Osteoblast (primary cell): ENCODE data around the gene VSIR. TPM values are rescaled to one million over a fixed set of nuclear protein-coding genes. Genes with fewer than 3 reads are reported as not detected.

Source experiments
- DNase-seq: peaks from one replicate; pipeline ENCODE4 v3.0.0; 2011; ENCODE audit warnings: low spot score, mixed read lengths; ENCODE audit not compliant: insufficient read length; ENCODE audit errors: missing footprints
- H2AFZ ChIP-seq: 2 replicates; pipeline ENCODE4 v1.6.0; 2011; ENCODE audit warnings: mild to moderate bottlenecking, low read length
- H3K27ac ChIP-seq: 2 replicates; pipeline ENCODE4 v1.5.1; 2011; ENCODE audit warnings: mild to moderate bottlenecking, low read depth, low read length, moderate library complexity
- H3K27me3 ChIP-seq: 2 replicates; pipeline ENCODE4 v1.6.0; 2012; ENCODE audit warnings: mild to moderate bottlenecking, control low read depth, inconsistent platforms, low read length, moderate library complexity; ENCODE audit not compliant: insufficient read depth
- H3K36me3 ChIP-seq: 2 replicates; pipeline ENCODE4 v1.5.1; 2011; ENCODE audit warnings: mild to moderate bottlenecking, low read length, control low read depth, moderate library complexity; ENCODE audit not compliant: insufficient read depth
- H3K4me1 ChIP-seq: 2 replicates; pipeline ENCODE4 v1.5.1; 2011; ENCODE audit warnings: mild to moderate bottlenecking, low read length, control low read depth, moderate library complexity; ENCODE audit not compliant: insufficient read depth
- H3K4me2 ChIP-seq: 2 replicates; pipeline ENCODE4 v1.6.0; 2011; ENCODE audit warnings: mild to moderate bottlenecking, low read length; ENCODE audit not compliant: insufficient read depth
- H3K4me3 ChIP-seq: fragments of 200-600 bp; sonication (generic); 3 replicates; pipeline ENCODE4 v1.5.1; 2012; ENCODE audit warnings: mild to moderate bottlenecking, low read length, inconsistent platforms; ENCODE audit not compliant: insufficient read depth
- H3K79me2 ChIP-seq: 2 replicates; pipeline ENCODE4 v1.6.0; 2012; ENCODE audit warnings: mild to moderate bottlenecking, low read length, control low read depth, inconsistent platforms; ENCODE audit not compliant: insufficient read depth
- H3K9me3 ChIP-seq: 2 replicates; pipeline ENCODE4 v1.5.1; 2011; ENCODE audit warnings: low read depth, low read length, control low read depth
- H4K20me1 ChIP-seq: 2 replicates; pipeline ENCODE4 v1.6.0; 2012; ENCODE audit warnings: mild to moderate bottlenecking, low read length, control low read depth; ENCODE audit not compliant: insufficient read depth
- CTCF ChIP-seq: IDR thresholded peaks from 2 replicates; pipeline ENCODE4 v1.5.1; 2011; ENCODE audit warnings: mild to moderate bottlenecking, low read depth, low read length, moderate library complexity; ENCODE audit errors: extremely low read depth
- total RNA-seq: library from RNA; depleted of rRNA; stranded (reverse); fragments of >200 nt; gene quantifications from 2 replicates; pipeline ENCODE4 v1.2.3, GENCODE V29; 2012

The VSIR gene
- total RNA-seq, 1 donor = 75.3 TPM

DNA sequence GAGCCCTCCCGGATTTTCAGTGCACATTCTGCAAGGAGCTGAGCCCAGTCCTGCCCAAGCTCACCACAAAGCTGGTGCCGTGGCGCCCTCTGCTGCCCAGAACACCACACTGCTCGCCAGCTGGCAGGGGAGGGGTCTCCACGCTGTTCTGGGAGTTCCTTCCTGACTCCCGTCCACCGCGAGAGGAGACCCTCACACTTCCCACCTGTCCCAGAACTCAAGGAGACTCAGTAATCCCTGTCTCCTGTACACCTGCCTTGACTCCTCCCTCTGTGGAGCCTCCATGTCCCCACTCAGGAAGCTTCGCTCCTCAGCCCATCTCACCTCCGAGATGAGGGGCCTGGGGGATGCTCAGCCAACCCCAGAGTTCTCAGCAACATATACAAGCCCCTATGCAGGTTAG lies 65.0 kb downstream of the VSIR start:
- Histone ChIP-seq H3K27me3 (no peaks in the 10 kb centered on the region), H3K4me2 (no peak overlapping the region), H3K4me3 (no peak overlapping the region), H2AFZ (no peak overlapping the region), H3K36me3 (no peaks in the 10 kb centered on the region), H4K20me1 (no peaks in the 10 kb centered on the region), H3K79me2 (no peaks in the 10 kb centered on the region), H3K27ac (no peak overlapping the region), H3K4me1 (peaks cover 5% of the 10 kb centered on the region), H3K9me3 (no peaks in the 10 kb centered on the region)
- DNase-seq = peak; percentile 96
- TF ChIP-seq CTCF = peak; percentile 75

DNA sequence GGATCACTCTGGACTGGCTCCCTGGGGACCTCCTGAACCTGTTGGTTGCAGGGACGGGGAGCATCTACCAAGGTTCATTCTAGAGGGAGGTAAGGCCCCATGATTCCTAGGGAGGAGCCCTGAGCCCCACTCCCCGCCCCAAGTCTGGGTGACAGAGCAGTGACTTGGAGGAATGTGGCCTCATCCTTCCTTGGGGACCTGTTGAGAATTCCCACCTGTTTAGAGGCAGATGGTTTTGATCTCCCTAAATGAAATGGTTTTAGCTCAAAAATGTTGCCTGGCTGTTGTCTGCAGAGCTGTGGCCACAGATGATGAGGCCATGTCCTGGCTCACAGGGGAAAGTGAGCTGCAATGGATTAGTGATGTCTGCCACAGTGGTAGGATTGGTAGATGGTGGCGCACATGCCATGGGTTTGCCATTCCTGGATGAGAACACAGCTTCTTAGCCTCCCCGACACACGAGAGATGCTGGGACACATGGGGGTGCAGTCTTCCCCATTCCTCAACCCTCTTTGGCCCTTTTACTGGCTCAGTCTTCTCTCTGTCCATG lies 66.0 kb downstream of the VSIR start:
- no peaks in the 10 kb centered on the region for H4K20me1 ChIP-seq

GRCh38 chr10:71706216-71707121 lies 66.9 kb downstream of the VSIR start:
- Histone ChIP-seq H3K27ac (no peak overlapping the region), H3K27me3 (peaks cover 5% of the 10 kb centered on the region), H3K4me1 (no peaks in the 10 kb centered on the region), H2AFZ (no peak overlapping the region), H4K20me1 (no peaks in the 10 kb centered on the region), H3K4me2 (no peak overlapping the region), H3K79me2 (no peaks in the 10 kb centered on the region), H3K9me3 (no peaks in the 10 kb centered on the region), H3K36me3 (no peaks in the 10 kb centered on the region), H3K4me3 (no peak overlapping the region)
- TF ChIP-seq CTCF = no peak
- no peak for DNase-seq

More for the DNA sequence above, 66.0 kb downstream of the VSIR start:
- Histone ChIP-seq H3K27me3 (peaks cover 5% of the 10 kb centered on the region), H3K9me3 (no peaks in the 10 kb centered on the region), H3K4me1 (no peaks in the 10 kb centered on the region), H3K4me3 (no peak overlapping the region), H2AFZ (no peak overlapping the region), H3K36me3 (no peaks in the 10 kb centered on the region), H3K79me2 (no peaks in the 10 kb centered on the region), H3K27ac (no peak overlapping the region), H3K4me2 (no peak overlapping the region)
- DNase-seq = no peak
- no peak for TF ChIP-seq CTCF

- H3K4me2 ChIP-seq = no peak overlapping the region
- no peak overlapping the region for H3K4me3 ChIP-seq
- no peaks in the 10 kb centered on the region for H3K79me2 ChIP-seq
- H3K9me3 ChIP-seq = no peaks in the 10 kb centered on the region
- H2AFZ ChIP-seq = no peak overlapping the region
- no peaks in the 10 kb centered on the region for H3K36me3 ChIP-seq
- H3K27me3 ChIP-seq = peaks cover 5% of the 10 kb centered on the region
- no peak overlapping the region for H3K27ac ChIP-seq
- H3K4me1 ChIP-seq = no peaks in the 10 kb centered on the region
- no peak for DNase-seq
- TF ChIP-seq CTCF = no peak
- no peaks in the 10 kb centered on the region for H4K20me1 ChIP-seq
Measured at GRCh38 chr10:71705582-71705981, 67.7 kb downstream of the VSIR start.
